Upper lobe of left lung (tissue), 4 donors: ENCODE results near the gene SBF1.
"Not testable (repeated sequence)": the region's sequence is repeated elsewhere in the genome, so short reads cannot be mapped to it uniquely, and the experiment has no call there.

Source experiments
- EP300 ChIP-seq, 4 donors: sonication (generic); formaldehyde crosslinking; IDR thresholded peaks; one replicate each; pipeline ENCODE4 v1.5.1; 2017; ENCODE audit warnings: antibody characterized with exemption in 4 of 4, control low read depth in 2 of 4
- POLR2A ChIP-seq, 4 donors: fragments of 450-650 bp; IDR thresholded peaks; one replicate each; pipeline ENCODE4 v1.5.1; 2016 to 2017; ENCODE audit warnings: antibody characterized with exemption in 4 of 4, mild to moderate bottlenecking in 2 of 4
- POLR2AphosphoS5 ChIP-seq, 2 donors: sonication (generic); formaldehyde crosslinking; IDR thresholded peaks; one replicate each; pipeline ENCODE4 v1.5.1; 2017; ENCODE audit warnings: antibody characterized with exemption in 2 of 2
- TF ChIP-seq, protein P1 (sequence below), 6 experiments: fragments of 450-650 bp in 4 of 6; fragments of 200-600 bp in 2 of 6; sonication (generic) in 2 of 6; IDR thresholded peaks; one replicate each; pipeline ENCODE4 v1.5.1; 2016 to 2019; ENCODE audit warnings: antibody characterized with exemption in 6 of 6

DNA sequence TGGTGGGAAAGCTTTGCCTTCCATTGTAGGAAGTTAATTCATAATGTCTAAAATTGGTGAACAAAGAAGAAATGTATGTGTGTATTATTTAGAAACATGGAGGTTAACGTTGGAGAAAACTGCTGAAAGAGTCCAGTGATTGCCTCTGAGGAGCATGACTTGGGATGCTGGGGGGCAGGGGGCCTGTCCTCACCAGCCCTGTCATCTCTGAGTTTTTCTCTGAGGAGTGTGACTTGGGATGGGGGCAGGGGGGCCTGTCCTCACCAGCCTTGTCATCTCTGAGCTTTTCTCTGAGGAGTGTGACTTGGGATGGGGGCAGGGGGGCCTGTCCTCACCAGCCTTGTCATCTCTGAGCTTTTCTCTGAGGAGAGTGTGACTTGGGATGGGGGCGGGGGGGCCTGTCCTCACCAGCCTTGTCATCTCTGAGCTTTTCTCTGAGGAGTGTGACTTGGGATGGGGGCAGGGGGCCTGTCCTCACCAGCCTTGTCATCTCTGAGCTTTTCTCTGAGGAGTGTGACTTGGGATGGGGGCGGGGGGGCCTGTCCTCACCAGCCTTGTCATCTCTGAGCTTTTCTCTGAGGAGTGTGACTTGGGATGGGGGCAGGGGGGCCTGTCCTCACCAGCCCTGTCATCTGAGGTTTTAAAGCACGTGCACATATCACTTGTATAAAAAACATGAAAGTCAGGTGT is 77.3 kb downstream of the SBF1 start:
- TF ChIP-seq, protein P1, sequence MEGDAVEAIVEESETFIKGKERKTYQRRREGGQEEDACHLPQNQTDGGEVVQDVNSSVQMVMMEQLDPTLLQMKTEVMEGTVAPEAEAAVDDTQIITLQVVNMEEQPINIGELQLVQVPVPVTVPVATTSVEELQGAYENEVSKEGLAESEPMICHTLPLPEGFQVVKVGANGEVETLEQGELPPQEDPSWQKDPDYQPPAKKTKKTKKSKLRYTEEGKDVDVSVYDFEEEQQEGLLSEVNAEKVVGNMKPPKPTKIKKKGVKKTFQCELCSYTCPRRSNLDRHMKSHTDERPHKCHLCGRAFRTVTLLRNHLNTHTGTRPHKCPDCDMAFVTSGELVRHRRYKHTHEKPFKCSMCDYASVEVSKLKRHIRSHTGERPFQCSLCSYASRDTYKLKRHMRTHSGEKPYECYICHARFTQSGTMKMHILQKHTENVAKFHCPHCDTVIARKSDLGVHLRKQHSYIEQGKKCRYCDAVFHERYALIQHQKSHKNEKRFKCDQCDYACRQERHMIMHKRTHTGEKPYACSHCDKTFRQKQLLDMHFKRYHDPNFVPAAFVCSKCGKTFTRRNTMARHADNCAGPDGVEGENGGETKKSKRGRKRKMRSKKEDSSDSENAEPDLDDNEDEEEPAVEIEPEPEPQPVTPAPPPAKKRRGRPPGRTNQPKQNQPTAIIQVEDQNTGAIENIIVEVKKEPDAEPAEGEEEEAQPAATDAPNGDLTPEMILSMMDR (IDR thresholded peaks at IDR 0.05), result not testable (repeated sequence)
- not testable (repeated sequence) for TF ChIP-seq POLR2A, EP300, POLR2AphosphoS5 (IDR thresholded peaks at IDR 0.05)
